Upper lobe of left lung (tissue), 4 donors: ENCODE data around the gene LAGE3.

Experiments used
- CTCF ChIP-seq, 6 experiments: fragments of 450-650 bp in 4 of 6; fragments of 200-600 bp in 2 of 6; sonication (generic) in 2 of 6; IDR thresholded peaks; one replicate each; pipeline ENCODE4 v1.5.1; 2016 to 2019; ENCODE audit warnings: antibody characterized with exemption in 6 of 6
- EP300 ChIP-seq, 4 donors: sonication (generic); formaldehyde crosslinking; IDR thresholded peaks; one replicate each; pipeline ENCODE4 v1.5.1; 2017; ENCODE audit warnings: antibody characterized with exemption in 4 of 4, control low read depth in 2 of 4
- POLR2A ChIP-seq, 4 donors: fragments of 450-650 bp; IDR thresholded peaks; one replicate each; pipeline ENCODE4 v1.5.1; 2016 to 2017; ENCODE audit warnings: antibody characterized with exemption in 4 of 4, mild to moderate bottlenecking in 2 of 4
- POLR2AphosphoS5 ChIP-seq, 2 donors: sonication (generic); formaldehyde crosslinking; IDR thresholded peaks; one replicate each; pipeline ENCODE4 v1.5.1; 2017; ENCODE audit warnings: antibody characterized with exemption in 2 of 2

- TF ChIP-seq POLR2A (IDR thresholded peaks at IDR 0.05) (no peak), CTCF (IDR thresholded peaks at IDR 0.05) (no peak), POLR2AphosphoS5 (IDR thresholded peaks at IDR 0.05) (no peak), EP300 (IDR thresholded peaks at IDR 0.05) (no peak)
Measured at GRCh38 chrX:154512879-154513553, 33.9 kb upstream of the LAGE3 start.
